CD4-positive, alpha-beta T cell (primary cell): ENCODE data around the gene PAX5. TPM values are rescaled to one million over a fixed set of nuclear protein-coding genes. Genes with fewer than 3 reads are reported as not detected.

Source experiments
- ATAC-seq: fragments of 200-7000 bp; cut with Tn5 transposase; one replicate; pipeline ENCODE4 v1.10.0; 2022; ENCODE audit warnings: mild to moderate bottlenecking; ENCODE audit not compliant: poor library complexity
- CTCF ChIA-PET: fragments of 350-600 bp; sonication (Branson Sonifier 250); formaldehyde crosslinking; loops from one replicate; lab custom pipeline; 2021; ENCODE audit warnings: antibody characterized with exemption, inconsistent platforms; lab: Charles Lee
- POLR2A ChIA-PET: fragments of 350-600 bp; sonication (Branson Sonifier 250); formaldehyde crosslinking; loops from one replicate; lab custom pipeline; 2021; ENCODE audit warnings: antibody characterized with exemption, inconsistent platforms; lab: Charles Lee
- DNase-seq, 14 experiments: peaks; one replicate each; pipeline ENCODE4 v3.0.0-alpha.2; 2013 to 2020; ENCODE audit warnings: mixed read lengths in 2 of 14
- H3K27ac ChIP-seq, 2 donors: one replicate each; pipeline versions ENCODE4 v1.5.1 to v1.7.0; 2013; ENCODE audit warnings: low read length in 2 of 2, low read depth in 1 of 2, mild to moderate bottlenecking in 1 of 2
- H3K27me3 ChIP-seq, 2 experiments: 1 replicate in 1 of 2; 2 replicates in 1 of 2; pipeline versions ENCODE4 v1.6.1 to v1.7.0; 2013; ENCODE audit warnings: low read length in 2 of 2, control low read depth in 1 of 2, mild to moderate bottlenecking in 1 of 2, moderate library complexity in 1 of 2; ENCODE audit not compliant: insufficient read depth in 2 of 2, control insufficient read depth in 1 of 2
- H3K36me3 ChIP-seq: one replicate; pipeline ENCODE4 v1.6.1; 2013; ENCODE audit warnings: low read length, control low read depth; ENCODE audit not compliant: insufficient read depth
- H3K4me1 ChIP-seq: one replicate; pipeline ENCODE4 v1.6.1; 2013; ENCODE audit warnings: low read length, control low read depth; ENCODE audit not compliant: insufficient read depth
- H3K4me3 ChIP-seq: one replicate; pipeline ENCODE4 v1.5.1; 2013; ENCODE audit warnings: mild to moderate bottlenecking, low read length, moderate library complexity
- H3K9me3 ChIP-seq, 2 experiments: 1 replicate in 1 of 2; 2 replicates in 1 of 2; pipeline versions ENCODE4 v1.6.1 to v1.7.0; 2013; ENCODE audit warnings: low read length in 2 of 2, mild to moderate bottlenecking in 2 of 2, control low read depth in 1 of 2, moderate library complexity in 1 of 2; ENCODE audit not compliant: control insufficient read depth in 1 of 2, insufficient read depth in 1 of 2
- H3K27ac Mint-ChIP-seq: one replicate; pipeline ENCODE4 v1.8.0; 2020; ENCODE audit warnings: mixed read lengths
- H3K27me3 Mint-ChIP-seq: one replicate; pipeline ENCODE4 v1.8.0; 2021; ENCODE audit warnings: mixed read lengths
- H3K36me3 Mint-ChIP-seq: one replicate; pipeline ENCODE4 v1.8.0; 2021; ENCODE audit warnings: low read depth, mixed read lengths
- H3K4me1 Mint-ChIP-seq: one replicate; pipeline ENCODE4 v1.8.0; 2021; ENCODE audit warnings: low read depth, mixed read lengths
- H3K4me3 Mint-ChIP-seq: one replicate; pipeline ENCODE4 v1.8.0; 2020; ENCODE audit warnings: mild to moderate bottlenecking, mixed read lengths
- H3K9me3 Mint-ChIP-seq: one replicate; pipeline ENCODE4 v1.8.0; 2020; ENCODE audit warnings: mixed read lengths
- CTCF ChIP-seq: fragments of 200-600 bp; IDR thresholded peaks from one replicate; pipeline ENCODE4 v1.8.0; 2022; ENCODE audit warnings: antibody characterized with exemption, mild to moderate bottlenecking
- intact Hi-C, 2 experiments: fragments of 100-400 bp; cut with DNase I in 1 of 2; cut with micrococcal nuclease in 1 of 2; formaldehyde crosslinking; loops; one replicate each; pipeline versions ENCODE4 v1.15.1 to v1.9.0; 2023 to 2025; cut with DNase I, micrococcal nuclease
- total RNA-seq, 174 experiments: library from RNA in 2 of 174; stranded (reverse) in 2 of 174; gene quantifications; one replicate each; pipeline ENCODE4 v1.2.3 and lab custom pipeline; 2021 to 2026

Gene PAX5
- total RNA-seq, 2 experiments from 2014 or later = 0.03 to 0.11 TPM

- no peak overlapping the region for H3K27ac ChIP-seq
- H3K4me3 ChIP-seq = no peak overlapping the region
- DNase-seq = no peak
- H3K4me1 ChIP-seq = no peaks in the 10 kb centered on the region
- no peaks in the 10 kb centered on the region for H3K36me3 ChIP-seq
- no peak for ATAC-seq
- H3K4me3 Mint-ChIP-seq = no peak overlapping the region
- H3K27me3 ChIP-seq = no peaks in the 10 kb centered on the region
- H3K9me3 ChIP-seq = peaks cover 0 to 6% of the 10 kb centered on the region in 2 experiments
- CTCF ChIA-PET = no interaction called here
- no peaks in the 10 kb centered on the region for H3K4me1 Mint-ChIP-seq
- H3K27ac Mint-ChIP-seq = no peak overlapping the region
- peaks cover 12% of the 10 kb centered on the region for H3K27me3 Mint-ChIP-seq
- POLR2A ChIA-PET = no interaction called here
- TF ChIP-seq CTCF = no peak
- H3K9me3 Mint-ChIP-seq = no peaks in the 10 kb centered on the region
- intact Hi-C loops = no loop called here
- H3K36me3 Mint-ChIP-seq = no peaks in the 10 kb centered on the region
Observed at GRCh38 chr9:36928210-36928609, 105.9 kb downstream of the PAX5 start.

GRCh38 chr9:36924757-36925432, 109.2 kb downstream of the PAX5 start:
- no peaks in the 10 kb centered on the region for H3K36me3 ChIP-seq

GRCh38 chr9:36924071-36924470, 110.0 kb downstream of the PAX5 start:
- Histone ChIP-seq H3K4me1 (no peaks in the 10 kb centered on the region), H3K27me3 (no peaks in the 10 kb centered on the region), H3K9me3 (no peaks in the 10 kb centered on the region), H3K36me3 (no peaks in the 10 kb centered on the region), H3K27ac (no peak overlapping the region), H3K4me3 (no peak overlapping the region)
- no peaks in the 10 kb centered on the region for H3K36me3 Mint-ChIP-seq
- ATAC-seq = no peak
- H3K4me1 Mint-ChIP-seq = no peaks in the 10 kb centered on the region
- ChIA-PET POLR2A (no interaction called here), CTCF (no interaction called here)
- peaks cover 18% of the 10 kb centered on the region for H3K27me3 Mint-ChIP-seq
- DNase-seq = no peak
- TF ChIP-seq CTCF = no peak
- H3K27ac Mint-ChIP-seq = no peak overlapping the region
- no peaks in the 10 kb centered on the region for H3K9me3 Mint-ChIP-seq
- H3K4me3 Mint-ChIP-seq = no peak overlapping the region
- intact Hi-C loops = no loop called here

More at GRCh38 chr9:36924757-36925432, 109.2 kb downstream of the PAX5 start:
- no peak overlapping the region for H3K27ac Mint-ChIP-seq
- no peak overlapping the region for H3K4me3 ChIP-seq
- H3K4me1 Mint-ChIP-seq = no peaks in the 10 kb centered on the region
- POLR2A ChIA-PET = no interaction called here
- H3K4me1 ChIP-seq = no peaks in the 10 kb centered on the region
- ATAC-seq (no peak), DNase-seq (no peak)
- no peaks in the 10 kb centered on the region for H3K9me3 Mint-ChIP-seq
- no peaks in the 10 kb centered on the region for H3K36me3 Mint-ChIP-seq
- H3K27me3 Mint-ChIP-seq = peaks cover 17% of the 10 kb centered on the region
- H3K27me3 ChIP-seq = no peaks in the 10 kb centered on the region
- intact Hi-C loops = no loop called here
- H3K27ac ChIP-seq = no peak overlapping the region
- H3K4me3 Mint-ChIP-seq = no peak overlapping the region
- H3K9me3 ChIP-seq = no peaks in the 10 kb centered on the region
- TF ChIP-seq CTCF = no peak
- CTCF ChIA-PET = no interaction called here
